Measurements from ENCODE around the gene FOXF2.
"Not testable (repeated sequence)": the region's sequence is repeated elsewhere in the genome, so short reads cannot be mapped to it uniquely, and the experiment has no call there.

FOXF2 gene

GRCh38 chr6:1389369-1390132, at the start of gene FOXF2:
FOXF2 (plus strand) TSS chr6:1389576; CDS start chr6:1389948, 372 bp downstream.
- DNase-seq (ENCODE audit: low spot score), result no peak

GRCh38 chr6:1346101-1346500, 43.3 kb upstream of the FOXF2 start:
- DNase-seq (ENCODE audit: low spot score), result no peak

- no peak for DNase-seq (ENCODE audit: low spot score)
Observed at GRCh38 chr6:1346558-1347091, 42.8 kb upstream of the FOXF2 start.

GRCh38 chr6:1347161-1347560, 42.2 kb upstream of the FOXF2 start:
- no peak for DNase-seq (ENCODE audit: low spot score)

- DNase-seq (ENCODE audit: low spot score), result no peak
Observed at GRCh38 chr6:1348675-1349074, 40.7 kb upstream of the FOXF2 start.

GRCh38 chr6:1349655-1350054, 39.7 kb upstream of the FOXF2 start:
- no peak for DNase-seq (ENCODE audit: low spot score)

- DNase-seq (ENCODE audit: low spot score), result no peak
Observed at GRCh38 chr6:1351381-1352008, 37.9 kb upstream of the FOXF2 start.

- DNase-seq (ENCODE audit: low spot score), result not testable (repeated sequence)
Observed at GRCh38 chr6:1355068-1355467, 34.3 kb upstream of the FOXF2 start.

- not testable (repeated sequence) for DNase-seq (ENCODE audit: low spot score)
Observed at GRCh38 chr6:1361717-1362116, 27.7 kb upstream of the FOXF2 start.

GRCh38 chr6:1362643-1363042, 26.7 kb upstream of the FOXF2 start:
- DNase-seq (ENCODE audit: low spot score), result no peak

GRCh38 chr6:1363298-1363697, 26.1 kb upstream of the FOXF2 start:
- DNase-seq (ENCODE audit: low spot score), result no peak

- DNase-seq (ENCODE audit: low spot score), result no peak
Observed at GRCh38 chr6:1363729-1364572, 25.4 kb upstream of the FOXF2 start.

GRCh38 chr6:1364791-1365190, 24.6 kb upstream of the FOXF2 start:
- DNase-seq (ENCODE audit: low spot score), result no peak

GRCh38 chr6:1365686-1366085, 23.7 kb upstream of the FOXF2 start:
- DNase-seq (ENCODE audit: low spot score), result no peak

GRCh38 chr6:1367771-1368170, 21.6 kb upstream of the FOXF2 start:
- DNase-seq (ENCODE audit: low spot score), result no peak

GRCh38 chr6:1368940-1369339, 20.4 kb upstream of the FOXF2 start:
- DNase-seq (ENCODE audit: low spot score), result no peak

- DNase-seq (ENCODE audit: low spot score), result not testable (repeated sequence)
Observed at GRCh38 chr6:1369695-1370094, 19.7 kb upstream of the FOXF2 start.

- no peak for DNase-seq (ENCODE audit: low spot score)
Observed at GRCh38 chr6:1371933-1372332, 17.4 kb upstream of the FOXF2 start.

- no peak for DNase-seq (ENCODE audit: low spot score)
Observed at GRCh38 chr6:1372690-1373089, 16.7 kb upstream of the FOXF2 start.

GRCh38 chr6:1376653-1377052, 12.7 kb upstream of the FOXF2 start:
- no peak for DNase-seq (ENCODE audit: low spot score)

- no peak for DNase-seq (ENCODE audit: low spot score)
Observed at GRCh38 chr6:1377526-1377925, 11.8 kb upstream of the FOXF2 start.

All from CD4-positive, alpha-beta T cell treated with Interleukin-15 for 4 hours (primary cell).